Ishikawa (cell line): ENCODE results near the gene DQX1.

Experiments
- CEBPB ChIP-seq: IDR thresholded peaks from 2 replicates; pipeline ENCODE4 v1.6.1; 2012
- CREB1 ChIP-seq: IDR thresholded peaks from 2 replicates; pipeline ENCODE4 v1.6.1; 2012; ENCODE audit warnings: low read depth
- EGR1 ChIP-seq: IDR thresholded peaks from 2 replicates; pipeline ENCODE4 v1.6.1; 2012
- EP300 ChIP-seq: IDR thresholded peaks from 2 replicates; pipeline ENCODE4 v1.6.1; 2012; ENCODE audit warnings: borderline replicate concordance
- FOXM1 ChIP-seq: IDR thresholded peaks from 2 replicates; pipeline ENCODE4 v1.6.1; 2012; ENCODE audit warnings: low read depth, borderline replicate concordance
- NFIC ChIP-seq: IDR thresholded peaks from 2 replicates; pipeline ENCODE4 v1.6.1; 2012
- RAD21 ChIP-seq: IDR thresholded peaks from 2 replicates; pipeline ENCODE4 v1.6.1; 2012; ENCODE audit warnings: low read depth
- TAF1 ChIP-seq: IDR thresholded peaks from 2 replicates; pipeline ENCODE4 v1.6.1; 2012; ENCODE audit warnings: low read depth, mild to moderate bottlenecking
- TCF12 ChIP-seq: IDR thresholded peaks from 2 replicates; pipeline ENCODE4 v1.6.1; 2012; ENCODE audit warnings: low read depth
- TEAD4 ChIP-seq: IDR thresholded peaks from 2 replicates; pipeline ENCODE4 v1.6.1; 2012
- YY1 ChIP-seq: IDR thresholded peaks from 2 replicates; pipeline ENCODE4 v1.6.1; 2012; ENCODE audit warnings: low read depth
- ZBTB7A ChIP-seq: IDR thresholded peaks from 2 replicates; pipeline ENCODE4 v1.6.1; 2012; ENCODE audit warnings: low read depth
- TF ChIP-seq, protein P1 (sequence below): IDR thresholded peaks from 2 replicates; pipeline ENCODE4 v1.6.1; 2012
- TF ChIP-seq, protein P2 (sequence below): IDR thresholded peaks from 2 replicates; pipeline ENCODE4 v1.6.1; 2012; ENCODE audit warnings: low read depth, mild to moderate bottlenecking
- TF ChIP-seq, protein P3 (sequence below): IDR thresholded peaks from 2 replicates; pipeline ENCODE4 v1.6.1; 2012

DQX1 gene

DNA sequence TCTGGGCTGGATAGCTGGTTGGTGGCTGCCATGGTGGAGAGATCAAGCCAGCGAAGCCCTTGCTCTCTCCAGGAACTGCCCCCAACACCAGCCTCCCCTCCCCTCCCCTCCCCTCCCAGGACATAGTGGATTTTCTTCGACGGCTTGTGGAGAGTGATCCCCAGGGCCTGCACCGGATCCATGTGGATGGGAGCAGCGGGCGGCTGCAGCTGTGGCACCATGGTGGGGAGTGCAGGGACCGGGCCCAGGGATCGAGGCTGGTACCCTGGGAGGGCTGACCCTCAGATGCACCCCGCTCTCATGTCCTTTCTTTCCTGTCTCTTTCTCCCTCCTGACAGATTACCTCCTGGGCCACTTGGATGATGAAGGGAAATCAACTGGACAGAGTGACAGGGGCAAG, 36.1 kb downstream of the DQX1 start:
- TF ChIP-seq TCF12: no peak
- TF ChIP-seq, protein P1, sequence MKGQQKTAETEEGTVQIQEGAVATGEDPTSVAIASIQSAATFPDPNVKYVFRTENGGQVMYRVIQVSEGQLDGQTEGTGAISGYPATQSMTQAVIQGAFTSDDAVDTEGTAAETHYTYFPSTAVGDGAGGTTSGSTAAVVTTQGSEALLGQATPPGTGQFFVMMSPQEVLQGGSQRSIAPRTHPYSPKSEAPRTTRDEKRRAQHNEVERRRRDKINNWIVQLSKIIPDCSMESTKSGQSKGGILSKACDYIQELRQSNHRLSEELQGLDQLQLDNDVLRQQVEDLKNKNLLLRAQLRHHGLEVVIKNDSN: no peak
- TF ChIP-seq YY1: no peak
- no peak for TF ChIP-seq TAF1
- TF ChIP-seq CEBPB: no peak
- TF ChIP-seq RAD21: no peak
- TF ChIP-seq, protein P2, sequence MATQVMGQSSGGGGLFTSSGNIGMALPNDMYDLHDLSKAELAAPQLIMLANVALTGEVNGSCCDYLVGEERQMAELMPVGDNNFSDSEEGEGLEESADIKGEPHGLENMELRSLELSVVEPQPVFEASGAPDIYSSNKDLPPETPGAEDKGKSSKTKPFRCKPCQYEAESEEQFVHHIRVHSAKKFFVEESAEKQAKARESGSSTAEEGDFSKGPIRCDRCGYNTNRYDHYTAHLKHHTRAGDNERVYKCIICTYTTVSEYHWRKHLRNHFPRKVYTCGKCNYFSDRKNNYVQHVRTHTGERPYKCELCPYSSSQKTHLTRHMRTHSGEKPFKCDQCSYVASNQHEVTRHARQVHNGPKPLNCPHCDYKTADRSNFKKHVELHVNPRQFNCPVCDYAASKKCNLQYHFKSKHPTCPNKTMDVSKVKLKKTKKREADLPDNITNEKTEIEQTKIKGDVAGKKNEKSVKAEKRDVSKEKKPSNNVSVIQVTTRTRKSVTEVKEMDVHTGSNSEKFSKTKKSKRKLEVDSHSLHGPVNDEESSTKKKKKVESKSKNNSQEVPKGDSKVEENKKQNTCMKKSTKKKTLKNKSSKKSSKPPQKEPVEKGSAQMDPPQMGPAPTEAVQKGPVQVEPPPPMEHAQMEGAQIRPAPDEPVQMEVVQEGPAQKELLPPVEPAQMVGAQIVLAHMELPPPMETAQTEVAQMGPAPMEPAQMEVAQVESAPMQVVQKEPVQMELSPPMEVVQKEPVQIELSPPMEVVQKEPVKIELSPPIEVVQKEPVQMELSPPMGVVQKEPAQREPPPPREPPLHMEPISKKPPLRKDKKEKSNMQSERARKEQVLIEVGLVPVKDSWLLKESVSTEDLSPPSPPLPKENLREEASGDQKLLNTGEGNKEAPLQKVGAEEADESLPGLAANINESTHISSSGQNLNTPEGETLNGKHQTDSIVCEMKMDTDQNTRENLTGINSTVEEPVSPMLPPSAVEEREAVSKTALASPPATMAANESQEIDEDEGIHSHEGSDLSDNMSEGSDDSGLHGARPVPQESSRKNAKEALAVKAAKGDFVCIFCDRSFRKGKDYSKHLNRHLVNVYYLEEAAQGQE: no peak
- no peak for TF ChIP-seq EP300
- no peak for TF ChIP-seq FOXM1

DNA sequence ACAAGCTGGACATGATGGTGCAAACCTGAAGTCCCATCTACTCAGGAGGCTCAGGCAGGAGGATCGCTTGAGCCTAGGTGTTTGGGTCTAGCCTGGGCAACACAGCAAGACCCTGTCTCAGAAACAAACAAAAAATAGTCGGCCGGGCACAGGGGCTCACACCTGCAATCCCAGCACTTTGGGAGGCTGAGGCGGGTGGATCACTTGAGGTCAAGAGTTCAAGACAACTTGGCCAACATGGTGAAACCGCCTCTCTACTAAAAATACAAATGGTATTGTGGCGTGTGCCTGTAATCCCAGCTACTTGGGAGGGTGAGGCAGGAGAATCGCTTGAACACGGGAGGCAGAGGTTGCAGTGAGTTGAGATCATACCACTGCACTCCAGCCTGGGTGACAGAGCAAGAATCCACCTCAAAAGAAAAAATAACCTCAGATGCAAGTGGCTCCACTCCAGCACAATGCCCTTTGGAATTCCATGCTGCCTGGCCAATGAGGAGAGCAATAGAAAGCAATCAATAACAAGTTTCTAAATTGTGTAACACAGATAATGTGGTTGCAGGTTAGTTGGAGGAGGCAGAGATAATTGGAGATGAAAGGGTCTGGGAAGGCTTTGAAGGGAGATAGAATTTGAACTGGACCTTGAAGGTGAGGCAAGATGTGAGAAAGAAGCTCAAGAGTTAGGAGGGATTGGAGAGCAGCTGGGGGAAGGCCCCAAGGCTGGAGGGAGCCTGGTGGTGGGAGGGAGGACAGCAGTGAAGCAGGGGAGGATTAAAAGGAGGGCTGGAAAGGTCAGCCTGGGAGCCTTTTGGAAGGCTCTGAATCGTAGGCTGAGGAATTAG, 37.2 kb downstream of the DQX1 start:
- TF ChIP-seq CREB1: no peak
- no peak for TF ChIP-seq EP300
- TF ChIP-seq, protein P3, sequence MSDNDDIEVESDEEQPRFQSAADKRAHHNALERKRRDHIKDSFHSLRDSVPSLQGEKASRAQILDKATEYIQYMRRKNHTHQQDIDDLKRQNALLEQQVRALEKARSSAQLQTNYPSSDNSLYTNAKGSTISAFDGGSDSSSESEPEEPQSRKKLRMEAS: no peak
- TF ChIP-seq RAD21: no peak
- TF ChIP-seq TCF12: no peak
- TF ChIP-seq YY1: no peak

DNA sequence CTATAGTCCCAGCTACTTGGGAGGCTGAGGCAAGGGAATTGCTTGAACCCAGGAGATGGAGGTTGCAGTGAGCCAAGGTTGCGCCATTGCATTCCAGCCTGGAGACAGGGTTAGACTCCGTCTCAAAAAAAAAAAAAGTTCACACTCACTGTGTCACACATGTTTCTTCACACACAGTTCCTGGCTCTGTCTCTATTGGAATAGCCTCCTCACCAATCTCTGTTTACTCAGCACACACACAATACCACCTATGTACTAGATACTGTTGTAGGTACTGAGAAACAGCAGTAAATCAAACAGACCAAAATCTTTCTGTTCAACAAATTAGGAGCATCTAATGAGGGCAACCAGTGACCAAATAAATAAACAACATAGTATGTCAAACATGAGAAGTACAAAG, 39.9 kb downstream of the DQX1 start:
- TF ChIP-seq CREB1 (no peak), YY1 (no peak), TAF1 (no peak), FOXM1 (no peak), ZBTB7A (no peak), TCF12 (no peak), NFIC (no peak), EGR1 (no peak), EP300 (no peak), CEBPB (no peak), RAD21 (no peak), TEAD4 (no peak)
- TF ChIP-seq, protein P2: no peak
- TF ChIP-seq, protein P3: no peak
- TF ChIP-seq, protein P1: no peak

DNA sequence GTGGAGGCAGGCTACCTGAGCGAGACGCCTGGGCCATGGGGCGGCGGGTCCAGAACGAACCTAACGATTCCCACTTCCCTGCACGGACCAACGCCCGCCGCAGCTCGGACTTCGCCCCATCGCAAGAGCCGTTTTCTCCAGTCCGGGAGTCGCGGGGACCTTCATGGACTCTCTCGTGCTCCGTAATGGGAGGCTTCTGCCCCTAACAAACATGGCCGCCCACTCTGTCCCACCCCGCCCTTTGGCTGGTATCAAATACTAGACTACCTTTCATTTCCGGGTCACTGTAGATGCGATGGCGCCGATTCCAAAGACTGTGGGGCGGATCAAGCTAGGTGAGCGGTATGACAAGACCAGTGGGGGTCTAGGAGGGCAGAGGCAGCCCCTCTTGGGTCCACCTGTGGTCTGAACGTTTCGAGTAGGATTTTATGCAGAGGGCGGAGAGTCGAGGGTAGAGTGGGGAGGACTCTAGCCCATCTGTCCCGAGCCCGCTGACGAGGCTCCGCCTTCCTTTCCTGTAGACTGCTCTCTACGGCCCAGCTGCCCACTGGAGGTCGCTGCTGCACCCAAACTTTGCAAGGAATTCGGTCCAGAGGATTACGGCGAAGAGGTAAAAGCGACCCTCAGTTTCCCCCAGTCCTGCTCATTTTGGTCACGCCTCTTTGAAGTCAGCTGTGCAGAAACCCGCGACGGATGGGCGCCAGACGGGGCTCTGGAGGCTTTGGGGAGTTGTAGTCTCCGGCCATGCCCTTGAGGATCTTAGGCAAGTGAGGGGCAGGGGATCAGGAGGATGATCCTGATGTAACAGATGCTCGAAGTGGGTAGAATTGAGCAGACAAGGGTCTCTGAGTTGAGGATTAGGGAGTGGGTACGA, 43.0 kb downstream of the DQX1 start, which contains the start of the genes CCDC142 and TTC31:
TSS of gene CCDC142 (minus strand) at position 198 of the 874 bp plus-strand sequence. CDS start at position 37, 161 bp downstream.
TSS of gene TTC31 (plus strand) at position 281 of the 874 bp plus-strand sequence. CDS start at position 296, 15 bp downstream.
- peak; percentile 81 for TF ChIP-seq EGR1
- peak; percentile 100 for TF ChIP-seq YY1
- TF ChIP-seq TEAD4: no peak; the same call in 1 of the 2 replicates
- TF ChIP-seq TAF1: peak; percentile 78
- TF ChIP-seq ZBTB7A: no peak
- TF ChIP-seq, protein P1: 0 out of 2 replicates have a peak, but pooled peaks have one; percentile 29
- 0 out of 2 replicates have a peak, but pooled peaks have one; percentile 23 for TF ChIP-seq NFIC
- peak; percentile 71 for TF ChIP-seq RAD21
- TF ChIP-seq CREB1: no peak
- TF ChIP-seq, protein P3: peak; percentile 56; the same call in 1 of the 2 replicates
- no peak for TF ChIP-seq CEBPB
